SK-N-SH (cell line): ENCODE measurements around the gene GABRR1.

ENCODE experiments used
- EP300 ChIP-seq, 2 experiments: IDR thresholded peaks; 2 replicates each; pipeline versions ENCODE4 v1.4.0 to v1.6.1; 2012; ENCODE audit warnings: borderline replicate concordance in 1 of 2, low read depth in 1 of 2, low read length in 1 of 2
- EZH2phosphoT487 ChIP-seq: fragments of 200-600 bp; sonication (generic); IDR thresholded peaks from 2 replicates; pipeline ENCODE4 v1.6.1; 2017; ENCODE audit warnings: low read depth, mixed run types, mild to moderate bottlenecking, antibody characterized with exemption, moderate library complexity, borderline replicate concordance
- FOXJ3 ChIP-seq: sonication (generic); formaldehyde crosslinking; IDR thresholded peaks from 2 replicates; pipeline ENCODE4 v1.5.1; 2020; ENCODE audit warnings: mild to moderate bottlenecking, missing genetic modification reagents
- GABPA ChIP-seq: IDR thresholded peaks from 2 replicates; pipeline ENCODE4 v1.4.0; 2012; ENCODE audit warnings: low read depth, mild to moderate bottlenecking
- GATA2 ChIP-seq: sonication (generic); formaldehyde crosslinking; IDR thresholded peaks from 2 replicates; pipeline ENCODE4 v1.5.0; 2020; ENCODE audit warnings: mild to moderate bottlenecking, missing genetic modification reagents
- POLR2AphosphoS5 ChIP-seq: IDR thresholded peaks from 2 replicates; pipeline ENCODE4 v1.6.1; 2012; ENCODE audit warnings: low read depth, low read length
- SMC3 ChIP-seq: IDR thresholded peaks from 2 replicates; pipeline ENCODE4 v1.6.1; 2012; ENCODE audit warnings: low read depth, low read length, improper control_type of control experiment
- TAF1 ChIP-seq: IDR thresholded peaks from 2 replicates; pipeline ENCODE4 v1.6.1; 2012; ENCODE audit warnings: low read depth, mild to moderate bottlenecking, low read length, moderate library complexity, borderline replicate concordance
- TCF12 ChIP-seq: IDR thresholded peaks from 2 replicates; pipeline ENCODE4 v1.4.0; 2012
- TEAD4 ChIP-seq: IDR thresholded peaks from 2 replicates; pipeline ENCODE4 v1.4.0; 2012; ENCODE audit warnings: mild to moderate bottlenecking, borderline replicate concordance; ENCODE audit not compliant: insufficient read depth
- TF ChIP-seq, protein P1 (sequence below): fragments of 200-600 bp; sonication (generic); IDR thresholded peaks from 2 replicates; pipeline ENCODE4 v1.6.1; 2017; ENCODE audit warnings: antibody characterized with exemption, mild to moderate bottlenecking, moderate library complexity
- TF ChIP-seq, protein P2 (sequence below): IDR thresholded peaks from 2 replicates; pipeline ENCODE4 v1.4.0; 2012; ENCODE audit warnings: low read depth

DNA sequence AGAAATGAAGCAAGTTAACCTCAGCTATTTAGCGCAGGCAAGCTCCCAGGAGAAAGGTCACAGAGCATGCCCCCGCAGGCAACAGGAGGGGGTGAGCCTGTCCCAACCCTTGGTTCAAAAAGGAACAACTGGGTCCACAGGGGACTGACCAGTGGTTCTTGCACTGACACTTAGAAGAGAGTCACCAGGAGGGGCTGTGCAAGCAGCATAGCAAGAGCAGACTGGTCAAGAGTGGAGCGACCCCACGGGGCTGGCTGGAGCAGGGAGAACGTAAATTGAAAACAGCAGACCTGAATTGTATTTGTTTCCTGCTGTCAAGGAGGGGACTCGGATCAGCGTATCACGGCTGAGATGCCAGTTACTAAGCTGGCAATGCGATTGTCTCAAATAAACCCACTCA is 32.8 kb downstream of the GABRR1 start:
- TF ChIP-seq EZH2phosphoT487: no peak
- TF ChIP-seq, protein P1, sequence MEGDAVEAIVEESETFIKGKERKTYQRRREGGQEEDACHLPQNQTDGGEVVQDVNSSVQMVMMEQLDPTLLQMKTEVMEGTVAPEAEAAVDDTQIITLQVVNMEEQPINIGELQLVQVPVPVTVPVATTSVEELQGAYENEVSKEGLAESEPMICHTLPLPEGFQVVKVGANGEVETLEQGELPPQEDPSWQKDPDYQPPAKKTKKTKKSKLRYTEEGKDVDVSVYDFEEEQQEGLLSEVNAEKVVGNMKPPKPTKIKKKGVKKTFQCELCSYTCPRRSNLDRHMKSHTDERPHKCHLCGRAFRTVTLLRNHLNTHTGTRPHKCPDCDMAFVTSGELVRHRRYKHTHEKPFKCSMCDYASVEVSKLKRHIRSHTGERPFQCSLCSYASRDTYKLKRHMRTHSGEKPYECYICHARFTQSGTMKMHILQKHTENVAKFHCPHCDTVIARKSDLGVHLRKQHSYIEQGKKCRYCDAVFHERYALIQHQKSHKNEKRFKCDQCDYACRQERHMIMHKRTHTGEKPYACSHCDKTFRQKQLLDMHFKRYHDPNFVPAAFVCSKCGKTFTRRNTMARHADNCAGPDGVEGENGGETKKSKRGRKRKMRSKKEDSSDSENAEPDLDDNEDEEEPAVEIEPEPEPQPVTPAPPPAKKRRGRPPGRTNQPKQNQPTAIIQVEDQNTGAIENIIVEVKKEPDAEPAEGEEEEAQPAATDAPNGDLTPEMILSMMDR: no peak
- no peak for TF ChIP-seq POLR2AphosphoS5
- no peak for TF ChIP-seq FOXJ3 (CRISPR knock-in tag)
- no peak for TF ChIP-seq TCF12
- no peak for TF ChIP-seq TAF1
- no peak for TF ChIP-seq GABPA
- no peak for TF ChIP-seq SMC3
- TF ChIP-seq TEAD4: no peak
- TF ChIP-seq GATA2 (CRISPR knock-in tag): no peak
- TF ChIP-seq, protein P2, sequence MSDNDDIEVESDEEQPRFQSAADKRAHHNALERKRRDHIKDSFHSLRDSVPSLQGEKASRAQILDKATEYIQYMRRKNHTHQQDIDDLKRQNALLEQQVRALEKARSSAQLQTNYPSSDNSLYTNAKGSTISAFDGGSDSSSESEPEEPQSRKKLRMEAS: no peak
- TF ChIP-seq EP300 (IDR thresholded peaks at IDR 0.05; ENCODE audit: borderline replicate concordance in 1 of 2, low read depth in 1 of 2, low read length in 1 of 2): no peak
